ENCODE data around the gene KAZALD1. TPM values are rescaled to one million over a fixed set of nuclear protein-coding genes. Genes with fewer than 3 reads are reported as not detected.

The KAZALD1 gene
- total RNA-seq, 1 experiment from 2014 or later = 12.5 TPM

- H3K36me3 ChIP-seq (ENCODE audit: insufficient read depth, low read length, poor library complexity, severe bottlenecking) = no peaks in the 10 kb centered on the region
- peaks cover 3% of the 10 kb centered on the region for H3K4me1 ChIP-seq (ENCODE audit: insufficient read depth, low read length, poor library complexity, severe bottlenecking)
- H3K4me3 ChIP-seq (ENCODE audit: low read depth, low read length, poor library complexity, severe bottlenecking) = no peak overlapping the region
- intact Hi-C loops (cut with micrococcal nuclease; ENCODE audit: unreplicated experiment) = no loop called here
- no peak for DNase-seq (ENCODE audit: low spot score)
- H3K27ac ChIP-seq (ENCODE audit: low read depth, low read length, poor library complexity, severe bottlenecking) = no peak overlapping the region
- H3K27me3 ChIP-seq (replicated peaks; ENCODE audit: insufficient read depth, low read depth, low read length, poor library complexity) = no peaks in the 10 kb centered on the region
- POLR2A ChIA-PET (ENCODE audit: low non-redundant PET) = no interaction called here
- TF ChIP-seq EZH2 (IDR thresholded peaks at IDR 0.05; ENCODE audit: borderline replicate concordance, low read depth, low read length, poor library complexity, severe bottlenecking) (no peak), CTCF (conservative IDR thresholded peaks at IDR 0.05; ENCODE audit: low read depth, low read length) (no peak)
- CTCF ChIA-PET = interaction anchor here (0.7 kb wide), 1 partner anchor 13 kb away, joined by 4 read pairs; no protein-coding TSS in a partner anchor
- no TSS peak for BruUV-seq (replicated peaks)
- H3K9me3 ChIP-seq (ENCODE audit: low read depth, low read length, poor library complexity, severe bottlenecking) = no peaks in the 10 kb centered on the region
These were observed 34.6 kb upstream of the KAZALD1 start for GRCh38 chr10:101027106-101027720.

GRCh38 chr10:101028446-101029337 lies 33.1 kb upstream of the KAZALD1 start:
- POLR2A ChIA-PET (ENCODE audit: low non-redundant PET) = no interaction called here

More at GRCh38 chr10:101028446-101029337, 33.1 kb upstream of the KAZALD1 start:
- Histone ChIP-seq H3K27me3 (replicated peaks; ENCODE audit: insufficient read depth, low read depth, low read length, poor library complexity) (no peaks in the 10 kb centered on the region), H3K9me3 (ENCODE audit: low read depth, low read length, poor library complexity, severe bottlenecking) (no peaks in the 10 kb centered on the region), H3K4me3 (ENCODE audit: low read depth, low read length, poor library complexity, severe bottlenecking) (no peak overlapping the region), H3K4me1 (ENCODE audit: insufficient read depth, low read length, poor library complexity, severe bottlenecking) (peaks cover 11% of the 10 kb centered on the region), H3K36me3 (ENCODE audit: insufficient read depth, low read length, poor library complexity, severe bottlenecking) (no peaks in the 10 kb centered on the region), H3K27ac (ENCODE audit: low read depth, low read length, poor library complexity, severe bottlenecking) (no peak overlapping the region)
- intact Hi-C loops (cut with micrococcal nuclease; ENCODE audit: unreplicated experiment) = no loop called here
- no TSS peak for BruUV-seq (replicated peaks)
- no peak for TF ChIP-seq EZH2 (IDR thresholded peaks at IDR 0.05; ENCODE audit: borderline replicate concordance, low read depth, low read length, poor library complexity, severe bottlenecking)
- TF ChIP-seq CTCF (conservative IDR thresholded peaks at IDR 0.05; ENCODE audit: low read depth, low read length) = no peak
- no peak for DNase-seq (ENCODE audit: low spot score)
- CTCF ChIA-PET = interaction anchor here (0.8 to 1.0 kb wide), 2 partner anchors 9 to 14 kb away, joined by 4 to 11 read pairs; no protein-coding TSS in a partner anchor

Data from A673 (cell line).